ENCODE results near the gene LRRC23.
A peak's percentile ranks its signal among the peaks of the same experiment; 100 is the strongest.
"Not testable (repeated sequence)": the region's sequence is repeated elsewhere in the genome, so short reads cannot be mapped to it uniquely, and the experiment has no call there.

LRRC23 gene, protein sequence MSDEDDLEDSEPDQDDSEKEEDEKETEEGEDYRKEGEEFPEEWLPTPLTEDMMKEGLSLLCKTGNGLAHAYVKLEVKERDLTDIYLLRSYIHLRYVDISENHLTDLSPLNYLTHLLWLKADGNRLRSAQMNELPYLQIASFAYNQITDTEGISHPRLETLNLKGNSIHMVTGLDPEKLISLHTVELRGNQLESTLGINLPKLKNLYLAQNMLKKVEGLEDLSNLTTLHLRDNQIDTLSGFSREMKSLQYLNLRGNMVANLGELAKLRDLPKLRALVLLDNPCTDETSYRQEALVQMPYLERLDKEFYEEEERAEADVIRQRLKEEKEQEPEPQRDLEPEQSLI
- 9.7 to 33.0 (median 10.1) reads per million in 3 donors for total RNA-seq

GRCh38 chr12:6904280-6905276 lies at the start of gene LRRC23:
Gene LRRC23 (plus strand): TSS chr12:6904822. CDS start chr12:6905634, 812 bp downstream.
- Histone ChIP-seq H3K27me3 (replicated peaks; ENCODE audit: control insufficient read depth, insufficient read depth, low read length, poor library complexity, severe bottlenecking) (no peaks in the 10 kb centered on the region), H3K36me3 (ENCODE audit: control insufficient read depth, insufficient read depth, low read length) (no peaks in the 10 kb centered on the region), H3K4me1 (ENCODE audit: control insufficient read depth, insufficient read depth, low read length, poor library complexity, severe bottlenecking) (peaks cover 7% of the 10 kb centered on the region), H3K9me3 (ENCODE audit: control insufficient read depth, low read length) (no peaks in the 10 kb centered on the region), H3K27ac (ENCODE audit: insufficient read depth, low read length, poor library complexity, severe bottlenecking) (peak within 1 kb of the TSS; percentile 91), H3K4me3 (ENCODE audit: insufficient read depth, low read depth, low read length, poor library complexity, severe bottlenecking) (peak within 1 kb of the TSS; percentile 59)
- DNase-seq, result peak; percentile 98 to 99 (median 98)

DNA sequence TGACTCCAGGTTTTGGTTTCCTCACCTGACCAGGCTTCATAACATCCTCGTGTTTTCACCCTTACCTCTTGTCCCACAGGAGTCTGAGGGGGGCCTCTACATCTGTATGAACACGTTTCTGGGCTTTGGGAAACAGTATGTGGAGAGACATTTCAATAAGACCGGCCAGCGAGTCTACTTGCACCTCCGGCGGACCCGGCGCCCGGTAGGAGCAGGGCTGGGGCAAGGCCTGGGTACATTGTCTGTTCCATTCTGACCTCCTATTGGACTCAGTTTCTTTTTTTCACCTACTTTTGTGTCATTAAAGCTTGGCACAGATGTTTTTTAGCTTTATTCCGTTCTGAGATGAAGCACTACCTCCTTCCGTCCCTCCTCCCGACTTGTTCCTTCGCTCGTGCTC lies 49.3 kb upstream of the LRRC23 start:
- Histone ChIP-seq H3K27me3 (replicated peaks; ENCODE audit: control insufficient read depth, insufficient read depth, low read length, poor library complexity, severe bottlenecking) (no peaks in the 10 kb centered on the region), H3K4me1 (ENCODE audit: control insufficient read depth, insufficient read depth, low read length, poor library complexity, severe bottlenecking) (peaks cover 23% of the 10 kb centered on the region), H3K36me3 (ENCODE audit: control insufficient read depth, insufficient read depth, low read length) (peaks cover 48% of the 10 kb centered on the region), H3K4me3 (ENCODE audit: insufficient read depth, low read depth, low read length, poor library complexity, severe bottlenecking) (no peak overlapping the region), H3K9me3 (ENCODE audit: control insufficient read depth, low read length) (no peaks in the 10 kb centered on the region), H3K27ac (ENCODE audit: insufficient read depth, low read length, poor library complexity, severe bottlenecking) (peak overlapping the region; percentile 27)
- DNase-seq, result no peak

GRCh38 chr12:6858799-6859198 lies 45.8 kb upstream of the LRRC23 start:
- DNase-seq, result no peak
- no peaks in the 10 kb centered on the region for H3K9me3 ChIP-seq (ENCODE audit: control insufficient read depth, low read length)
- no peak overlapping the region for H3K4me3 ChIP-seq (ENCODE audit: insufficient read depth, low read depth, low read length, poor library complexity, severe bottlenecking)
- H3K27ac ChIP-seq (ENCODE audit: insufficient read depth, low read length, poor library complexity, severe bottlenecking), result no peak overlapping the region
- no peaks in the 10 kb centered on the region for H3K27me3 ChIP-seq (replicated peaks; ENCODE audit: control insufficient read depth, insufficient read depth, low read length, poor library complexity, severe bottlenecking)
- peaks cover 77% of the 10 kb centered on the region for H3K36me3 ChIP-seq (ENCODE audit: control insufficient read depth, insufficient read depth, low read length)
- peaks cover 6% of the 10 kb centered on the region for H3K4me1 ChIP-seq (ENCODE audit: control insufficient read depth, insufficient read depth, low read length, poor library complexity, severe bottlenecking)

DNA sequence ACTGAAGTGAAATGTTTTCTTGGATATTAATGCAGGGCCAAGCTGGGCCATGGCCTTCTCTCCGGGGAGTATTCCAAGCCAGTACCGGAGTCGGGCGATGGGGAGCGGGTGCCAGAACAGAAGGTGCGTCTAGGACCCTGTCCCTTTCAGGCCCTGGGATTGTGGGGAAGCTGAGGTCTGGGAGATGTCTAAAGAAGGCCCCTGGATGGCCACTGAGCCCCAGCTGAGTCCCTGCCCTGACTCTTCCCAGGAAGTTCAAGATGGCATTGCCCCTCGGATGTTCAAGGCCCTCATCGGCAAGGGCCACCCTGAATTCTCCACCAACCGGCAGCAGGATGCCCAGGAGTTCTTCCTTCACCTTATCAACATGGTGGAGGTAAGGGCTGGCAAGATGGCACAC lies 44.5 kb upstream of the LRRC23 start:
- Histone ChIP-seq H3K27ac (ENCODE audit: insufficient read depth, low read length, poor library complexity, severe bottlenecking) (no peak overlapping the region), H3K36me3 (ENCODE audit: control insufficient read depth, insufficient read depth, low read length) (peaks cover 82% of the 10 kb centered on the region), H3K9me3 (ENCODE audit: control insufficient read depth, low read length) (no peaks in the 10 kb centered on the region), H3K4me3 (ENCODE audit: insufficient read depth, low read depth, low read length, poor library complexity, severe bottlenecking) (no peak overlapping the region), H3K27me3 (replicated peaks; ENCODE audit: control insufficient read depth, insufficient read depth, low read length, poor library complexity, severe bottlenecking) (no peaks in the 10 kb centered on the region), H3K4me1 (ENCODE audit: control insufficient read depth, insufficient read depth, low read length, poor library complexity, severe bottlenecking) (no peaks in the 10 kb centered on the region)
- no peak for DNase-seq

DNA sequence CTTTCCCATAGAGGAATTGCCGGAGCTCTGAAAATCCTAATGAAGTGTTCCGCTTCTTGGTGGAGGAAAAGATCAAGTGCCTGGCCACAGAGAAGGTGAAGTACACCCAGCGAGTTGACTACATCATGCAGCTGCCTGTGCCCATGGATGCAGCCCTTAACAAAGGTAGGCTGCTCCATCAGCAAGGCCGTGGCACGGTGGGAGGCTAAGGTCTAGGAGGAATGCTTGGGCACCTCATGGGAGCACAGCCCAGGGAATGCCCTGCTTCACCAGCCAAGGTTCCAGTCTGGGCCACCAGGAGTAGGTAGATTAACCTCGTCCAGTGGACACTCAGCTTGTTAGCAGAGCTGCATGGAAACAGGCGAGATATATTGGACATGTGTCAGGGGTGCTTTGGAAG lies 43.7 kb upstream of the LRRC23 start:
- H3K27me3 ChIP-seq (replicated peaks; ENCODE audit: control insufficient read depth, insufficient read depth, low read length, poor library complexity, severe bottlenecking), result no peaks in the 10 kb centered on the region
- peaks cover 76% of the 10 kb centered on the region for H3K36me3 ChIP-seq (ENCODE audit: control insufficient read depth, insufficient read depth, low read length)
- no peak overlapping the region for H3K27ac ChIP-seq (ENCODE audit: insufficient read depth, low read length, poor library complexity, severe bottlenecking)
- no peak for DNase-seq
- H3K4me3 ChIP-seq (ENCODE audit: insufficient read depth, low read depth, low read length, poor library complexity, severe bottlenecking), result no peak overlapping the region
- no peaks in the 10 kb centered on the region for H3K4me1 ChIP-seq (ENCODE audit: control insufficient read depth, insufficient read depth, low read length, poor library complexity, severe bottlenecking)
- no peaks in the 10 kb centered on the region for H3K9me3 ChIP-seq (ENCODE audit: control insufficient read depth, low read length)

DNA sequence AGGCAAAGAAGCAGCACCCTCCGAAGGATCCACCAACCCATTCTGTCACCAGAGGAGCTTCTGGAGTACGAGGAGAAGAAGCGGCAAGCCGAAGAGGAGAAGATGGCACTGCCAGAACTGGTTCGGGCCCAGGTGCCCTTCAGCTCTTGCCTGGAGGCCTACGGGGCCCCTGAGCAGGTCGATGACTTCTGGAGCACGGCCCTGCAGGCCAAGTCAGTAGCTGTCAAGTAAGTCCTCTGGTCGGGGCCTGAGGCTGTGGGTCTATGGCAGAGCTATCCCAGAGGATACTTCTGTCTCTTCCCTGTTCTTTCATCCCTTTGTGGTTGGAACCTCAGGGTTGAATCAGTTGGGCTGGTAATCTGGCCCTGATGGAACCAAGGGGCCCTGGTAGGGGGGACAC lies 43.2 kb upstream of the LRRC23 start:
- peaks cover 72% of the 10 kb centered on the region for H3K36me3 ChIP-seq (ENCODE audit: control insufficient read depth, insufficient read depth, low read length)

GRCh38 chr12:6863033-6863432 lies 41.6 kb upstream of the LRRC23 start:
- DNase-seq, result no peak
- no peaks in the 10 kb centered on the region for H3K9me3 ChIP-seq (ENCODE audit: control insufficient read depth, low read length)
- no peak overlapping the region for H3K4me3 ChIP-seq (ENCODE audit: insufficient read depth, low read depth, low read length, poor library complexity, severe bottlenecking)
- peaks cover 7% of the 10 kb centered on the region for H3K4me1 ChIP-seq (ENCODE audit: control insufficient read depth, insufficient read depth, low read length, poor library complexity, severe bottlenecking)
- H3K36me3 ChIP-seq (ENCODE audit: control insufficient read depth, insufficient read depth, low read length), result peaks cover 55% of the 10 kb centered on the region
- no peak overlapping the region for H3K27ac ChIP-seq (ENCODE audit: insufficient read depth, low read length, poor library complexity, severe bottlenecking)
- no peaks in the 10 kb centered on the region for H3K27me3 ChIP-seq (replicated peaks; ENCODE audit: control insufficient read depth, insufficient read depth, low read length, poor library complexity, severe bottlenecking)

More for the DNA sequence above, 43.2 kb upstream of the LRRC23 start:
- no peak for DNase-seq
- no peaks in the 10 kb centered on the region for H3K4me1 ChIP-seq (ENCODE audit: control insufficient read depth, insufficient read depth, low read length, poor library complexity, severe bottlenecking)
- no peak overlapping the region for H3K27ac ChIP-seq (ENCODE audit: insufficient read depth, low read length, poor library complexity, severe bottlenecking)
- H3K9me3 ChIP-seq (ENCODE audit: control insufficient read depth, low read length), result no peaks in the 10 kb centered on the region
- H3K4me3 ChIP-seq (ENCODE audit: insufficient read depth, low read depth, low read length, poor library complexity, severe bottlenecking), result no peak overlapping the region
- H3K27me3 ChIP-seq (replicated peaks; ENCODE audit: control insufficient read depth, insufficient read depth, low read length, poor library complexity, severe bottlenecking), result no peaks in the 10 kb centered on the region

GRCh38 chr12:6863586-6864321 lies 40.9 kb upstream of the LRRC23 start:
- Histone ChIP-seq H3K4me1 (ENCODE audit: control insufficient read depth, insufficient read depth, low read length, poor library complexity, severe bottlenecking) (peaks cover 14% of the 10 kb centered on the region), H3K9me3 (ENCODE audit: control insufficient read depth, low read length) (no peaks in the 10 kb centered on the region), H3K27ac (ENCODE audit: insufficient read depth, low read length, poor library complexity, severe bottlenecking) (no peak overlapping the region), H3K36me3 (ENCODE audit: control insufficient read depth, insufficient read depth, low read length) (peaks cover 48% of the 10 kb centered on the region), H3K4me3 (ENCODE audit: insufficient read depth, low read depth, low read length, poor library complexity, severe bottlenecking) (no peak overlapping the region), H3K27me3 (replicated peaks; ENCODE audit: control insufficient read depth, insufficient read depth, low read length, poor library complexity, severe bottlenecking) (no peaks in the 10 kb centered on the region)
- no peak for DNase-seq

DNA sequence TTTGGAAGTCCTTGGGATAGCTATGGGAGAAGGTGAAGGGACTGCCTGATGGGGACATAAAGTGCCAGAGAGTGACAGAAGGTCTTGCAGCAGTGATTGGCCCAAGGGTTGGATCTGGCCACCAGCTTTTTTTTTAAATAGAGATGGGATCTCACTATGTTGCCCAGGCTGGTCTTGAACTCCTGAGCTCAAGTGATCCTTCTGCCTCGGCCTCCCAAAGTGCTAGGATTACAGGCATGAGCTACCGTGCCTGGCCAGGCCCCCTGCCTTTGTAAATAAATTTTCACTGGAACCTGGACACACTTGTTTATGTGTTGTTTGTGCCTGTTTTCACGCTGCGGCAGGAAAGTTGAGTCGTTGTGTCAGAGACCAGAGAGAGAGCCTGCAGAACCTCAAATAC lies 39.3 kb upstream of the LRRC23 start:
- not testable (repeated sequence) for H3K9me3 ChIP-seq (ENCODE audit: control insufficient read depth, low read length); H3K27me3 ChIP-seq (replicated peaks; ENCODE audit: control insufficient read depth, insufficient read depth, low read length, poor library complexity, severe bottlenecking); H3K27ac ChIP-seq (ENCODE audit: insufficient read depth, low read length, poor library complexity, severe bottlenecking); DNase-seq; H3K4me3 ChIP-seq (ENCODE audit: insufficient read depth, low read depth, low read length, poor library complexity, severe bottlenecking)
- peaks cover 27% of the 10 kb centered on the region for H3K4me1 ChIP-seq (ENCODE audit: control insufficient read depth, insufficient read depth, low read length, poor library complexity, severe bottlenecking)
- peaks cover 41% of the 10 kb centered on the region for H3K36me3 ChIP-seq (ENCODE audit: control insufficient read depth, insufficient read depth, low read length)

All from effector memory CD4-positive, alpha-beta T cell (primary cell).